Measurements from ENCODE around the gene CFTR. TPM values are rescaled to one million over a fixed set of nuclear protein-coding genes. Genes with fewer than 3 reads are reported as not detected.

CFTR gene
- polyA plus RNA-seq, 1 donor (not counting 4 experiments of a cell fraction or from before 2014, with no cell fraction given): not detected

DNA sequence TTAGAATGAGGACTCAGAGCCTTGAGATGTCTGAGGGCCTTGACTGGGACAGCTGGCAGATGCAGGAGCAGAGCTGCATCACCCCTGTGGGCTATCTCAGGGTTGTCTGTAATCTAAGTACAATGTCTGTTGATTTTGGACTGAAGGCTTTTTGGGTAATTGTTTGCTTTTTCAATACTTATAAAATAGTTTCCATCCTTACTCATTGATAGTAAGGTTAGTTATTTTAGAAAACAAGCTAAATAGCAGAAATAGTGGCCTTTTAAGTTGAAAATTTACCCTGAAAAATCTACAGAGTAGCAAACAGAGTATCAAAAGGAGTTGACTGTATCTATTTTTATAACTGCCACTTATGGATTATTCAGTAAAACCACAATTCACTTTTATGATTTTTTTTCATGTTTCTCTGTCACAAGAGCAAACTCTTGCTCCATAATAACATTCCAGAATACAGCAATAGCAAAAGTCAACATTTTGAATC, 179.7 kb downstream of the CFTR start:
- Histone ChIP-seq H3K9me1 (ENCODE audit: control insufficient read depth, extremely low read depth, insufficient read depth, low read length) (no peaks in the 10 kb centered on the region), H3K27ac (ENCODE audit: control insufficient read depth, insufficient read depth, low read length) (no peak overlapping the region), H3K4me2 (ENCODE audit: control insufficient read depth, extremely low read depth, insufficient read depth, low read depth, low read length) (no peak overlapping the region), H3K36me3 (ENCODE audit: control insufficient read depth in 2 of 2, extremely low read depth in 1 of 2, insufficient read depth in 2 of 2, low read length in 2 of 2) (no peaks in the 10 kb centered on the region), H3K79me2 (ENCODE audit: control insufficient read depth, insufficient read depth, low read length) (no peaks in the 10 kb centered on the region), H2AFZ (ENCODE audit: control insufficient read depth, low read length) (no peak overlapping the region), H3K9me3 (ENCODE audit: control insufficient read depth, low read depth, low read length) (no peaks in the 10 kb centered on the region), H3K4me3 (ENCODE audit: control insufficient read depth in 2 of 3, extremely low read depth in 1 of 3, insufficient read depth in 2 of 3, low read depth in 1 of 3, low read length in 3 of 3) (no peak overlapping the region), H4K20me1 (ENCODE audit: control insufficient read depth, extremely low read depth, insufficient read depth, low read length) (no peaks in the 10 kb centered on the region), H3K9ac (ENCODE audit: control insufficient read depth, extremely low read depth, insufficient read depth, low read length) (no peak overlapping the region), H3K27me3 (ENCODE audit: control insufficient read depth, extremely low read depth, insufficient read depth, low read length) (no peaks in the 10 kb centered on the region), H3K4me1 (ENCODE audit: control insufficient read depth, extremely low read depth, insufficient read depth, low read length) (no peaks in the 10 kb centered on the region)
- no peak for TF ChIP-seq CTCF (optimal IDR thresholded peaks at IDR 0.05 in 1 of 3, IDR thresholded peaks at IDR 0.05 in 1 of 3, conservative IDR thresholded peaks at IDR 0.05 in 1 of 3; ENCODE audit: extremely low read depth in 1 of 3, insufficient read depth in 2 of 3, low read length in 3 of 3)
- TF ChIP-seq EZH2 (IDR thresholded peaks at IDR 0.05; ENCODE audit: low read length): no peak
- dilution Hi-C loops (cut with MboI; ENCODE audit: extremely low pct_ligation_motif_present, low sequenced_read_pairs): no loop called here
- FAIRE-seq (no peak), DNase-seq (ENCODE audit: low read depth, low spot score) (no peak)

- no peak for DNase-seq (ENCODE audit: low read depth, low spot score)
- H3K36me3 ChIP-seq (ENCODE audit: control insufficient read depth in 2 of 2, extremely low read depth in 1 of 2, insufficient read depth in 2 of 2, low read length in 2 of 2): no peaks in the 10 kb centered on the region
- dilution Hi-C loops (cut with MboI; ENCODE audit: extremely low pct_ligation_motif_present, low sequenced_read_pairs): no loop called here
- no peaks in the 10 kb centered on the region for H3K9me1 ChIP-seq (ENCODE audit: control insufficient read depth, extremely low read depth, insufficient read depth, low read length)
- H4K20me1 ChIP-seq (ENCODE audit: control insufficient read depth, extremely low read depth, insufficient read depth, low read length): no peaks in the 10 kb centered on the region
- TF ChIP-seq CTCF (optimal IDR thresholded peaks at IDR 0.05 in 1 of 3, IDR thresholded peaks at IDR 0.05 in 1 of 3, conservative IDR thresholded peaks at IDR 0.05 in 1 of 3; ENCODE audit: extremely low read depth in 1 of 3, insufficient read depth in 2 of 3, low read length in 3 of 3) (no peak), EZH2 (IDR thresholded peaks at IDR 0.05; ENCODE audit: low read length) (no peak)
- H3K9me3 ChIP-seq (ENCODE audit: control insufficient read depth, low read depth, low read length): no peaks in the 10 kb centered on the region
- no peak overlapping the region for H3K9ac ChIP-seq (ENCODE audit: control insufficient read depth, extremely low read depth, insufficient read depth, low read length)
- H3K4me1 ChIP-seq (ENCODE audit: control insufficient read depth, extremely low read depth, insufficient read depth, low read length): no peaks in the 10 kb centered on the region
- no peak overlapping the region for H3K27ac ChIP-seq (ENCODE audit: control insufficient read depth, insufficient read depth, low read length)
- H3K4me3 ChIP-seq (ENCODE audit: control insufficient read depth in 2 of 3, extremely low read depth in 1 of 3, insufficient read depth in 2 of 3, low read depth in 1 of 3, low read length in 3 of 3): no peak overlapping the region
- H3K4me2 ChIP-seq (ENCODE audit: control insufficient read depth, extremely low read depth, insufficient read depth, low read depth, low read length): no peak overlapping the region
- no peak overlapping the region for H2AFZ ChIP-seq (ENCODE audit: control insufficient read depth, low read length)
- FAIRE-seq: no peak
- no peaks in the 10 kb centered on the region for H3K27me3 ChIP-seq (ENCODE audit: control insufficient read depth, extremely low read depth, insufficient read depth, low read length)
- H3K79me2 ChIP-seq (ENCODE audit: control insufficient read depth, insufficient read depth, low read length): no peaks in the 10 kb centered on the region
Measured at GRCh38 chr7:117661328-117661727, 181.5 kb downstream of the CFTR start.

Measured in keratinocyte (primary cell).